PC-3 (cell line): ENCODE results near the gene ZNF740. TPM values are rescaled to one million over a fixed set of nuclear protein-coding genes. Genes with fewer than 3 reads are reported as not detected.

Experiments
- ATAC-seq: fragments of 200-7000 bp; cut with Tn5 transposase; 2 replicates; pipeline ENCODE4 v1.9.1; 2020; ENCODE audit warnings: mild to moderate bottlenecking, moderate library complexity
- BruUV-seq: library from RNA; stranded (reverse); fragments of 400-500 nt; replicated peaks from 2 replicates; lab custom pipeline; 2021; lab: Mats Ljungman, UMichigan
- CTCF ChIA-PET: fragments of 300-600 bp; sonication (Branson Sonifier 250); formaldehyde crosslinking; loops from one replicate; lab custom pipeline; 2022; ENCODE audit warnings: antibody characterized with exemption; lab: Charles Lee
- POLR2A ChIA-PET: fragments of 300-600 bp; sonication (Branson Sonifier 250); formaldehyde crosslinking; loops from one replicate; lab custom pipeline; 2022; ENCODE audit warnings: antibody characterized with exemption; ENCODE audit not compliant: unreplicated experiment; lab: Charles Lee
- DNase-seq: peaks from one replicate; pipeline ENCODE4 v3.0.0-alpha.2; 2015
- H2AFZ ChIP-seq: fragments of 300-600 bp; sonication (generic); 2 replicates; pipeline ENCODE4 v1.6.0; 2016; ENCODE audit warnings: antibody characterized with exemption, low read length
- H3F3A ChIP-seq: fragments of 300-600 bp; sonication (generic); one replicate; pipeline ENCODE4 v1.6.0; 2017; ENCODE audit warnings: antibody characterized with exemption, low read length, control low read depth, mild to moderate bottlenecking; ENCODE audit not compliant: unreplicated experiment
- H3K27ac ChIP-seq: fragments of 300-600 bp; sonication (generic); 2 replicates; pipeline ENCODE4 v1.5.1; 2016; ENCODE audit warnings: mild to moderate bottlenecking, low read length
- H3K27me3 ChIP-seq: fragments of 300-600 bp; sonication (generic); 2 replicates; pipeline ENCODE4 v1.6.1; 2016; ENCODE audit warnings: low read length, mixed read lengths
- H3K36me3 ChIP-seq: fragments of 300-600 bp; sonication (generic); 2 replicates; pipeline ENCODE4 v1.6.1; 2016; ENCODE audit warnings: low read depth, mixed run types, low read length, mixed read lengths
- H3K4me1 ChIP-seq: fragments of 300-600 bp; sonication (generic); 2 replicates; pipeline ENCODE4 v1.5.1; 2016; ENCODE audit warnings: low read length; ENCODE audit not compliant: insufficient read depth
- H3K4me2 ChIP-seq: fragments of 300-600 bp; sonication (generic); 2 replicates; pipeline ENCODE4 v1.6.0; 2016; ENCODE audit warnings: low read length
- H3K4me3 ChIP-seq: fragments of 300-600 bp; sonication (generic); 2 replicates; pipeline ENCODE4 v1.5.1; 2016; ENCODE audit warnings: mild to moderate bottlenecking, low read length, mixed read lengths
- H3K79me2 ChIP-seq: fragments of 300-600 bp; sonication (generic); 2 replicates; pipeline ENCODE4 v1.6.1; 2017; ENCODE audit warnings: low read length, mixed read lengths
- H3K9ac ChIP-seq: fragments of 300-600 bp; sonication (generic); 2 replicates; pipeline ENCODE4 v1.6.0; 2016; ENCODE audit warnings: mild to moderate bottlenecking, low read length
- H3K9me2 ChIP-seq: fragments of 300-600 bp; sonication (generic); replicated peaks from 2 replicates; pipeline ENCODE4 v1.6.1; 2016; ENCODE audit warnings: mixed run types, low read length, mixed read lengths
- H3K9me3 ChIP-seq: fragments of 300-600 bp; sonication (generic); 2 replicates; pipeline ENCODE4 v1.6.1; 2016; ENCODE audit warnings: low read length, mixed read lengths
- H4K20me1 ChIP-seq: fragments of 300-600 bp; sonication (generic); 2 replicates; pipeline ENCODE4 v1.6.1; 2016; ENCODE audit warnings: low read length, mixed read lengths
- EZH2 ChIP-seq: fragments of 300-600 bp; sonication (generic); IDR thresholded peaks from one replicate; pipeline ENCODE4 v1.6.1; 2017; ENCODE audit warnings: antibody characterized with exemption, mild to moderate bottlenecking, low read length; ENCODE audit not compliant: unreplicated experiment
- EZH2phosphoT487 ChIP-seq: fragments of 300-600 bp; sonication (generic); IDR thresholded peaks from 2 replicates; pipeline ENCODE4 v1.6.1; 2018; ENCODE audit warnings: mild to moderate bottlenecking, antibody characterized with exemption, low read length, borderline replicate concordance
- intact Hi-C: fragments of 100-400 bp; cut with micrococcal nuclease; formaldehyde crosslinking; loops from 2 replicates; pipeline ENCODE4 v1.9.0; 2023
- total RNA-seq: library from RNA; depleted of rRNA; stranded (reverse); fragments of >200 nt; gene quantifications from 2 replicates; pipeline ENCODE4 v1.2.3, GENCODE V29; 2014
- TF ChIP-seq, protein P1 (sequence below): fragments of 300-600 bp; sonication (generic); conservative IDR thresholded peaks from 2 replicates; pipeline ENCODE4 v1.5.1; 2017; ENCODE audit warnings: antibody characterized with exemption, low read depth, mild to moderate bottlenecking, low read length

ZNF740 gene
- total RNA-seq, 1 experiment from 2014 or later, result 12.3 TPM

- no peak for DNase-seq
- no peak for ATAC-seq
- no TSS peak for BruUV-seq
- no peaks in the 10 kb centered on the region for H3K79me2 ChIP-seq
- no peak overlapping the region for H3K4me2 ChIP-seq
- POLR2A ChIA-PET, result no interaction called here
- no peak overlapping the region for H3K27ac ChIP-seq
- H3K4me3 ChIP-seq, result no peak overlapping the region
- H3K36me3 ChIP-seq, result no peaks in the 10 kb centered on the region
- no peaks in the 10 kb centered on the region for H3F3A ChIP-seq
- H4K20me1 ChIP-seq, result no peaks in the 10 kb centered on the region
- no peaks in the 10 kb centered on the region for H3K9me3 ChIP-seq
- peaks cover 40% of the 10 kb centered on the region for H3K4me1 ChIP-seq
- TF ChIP-seq EZH2 (no peak), EZH2phosphoT487 (no peak)
- TF ChIP-seq, protein P1, sequence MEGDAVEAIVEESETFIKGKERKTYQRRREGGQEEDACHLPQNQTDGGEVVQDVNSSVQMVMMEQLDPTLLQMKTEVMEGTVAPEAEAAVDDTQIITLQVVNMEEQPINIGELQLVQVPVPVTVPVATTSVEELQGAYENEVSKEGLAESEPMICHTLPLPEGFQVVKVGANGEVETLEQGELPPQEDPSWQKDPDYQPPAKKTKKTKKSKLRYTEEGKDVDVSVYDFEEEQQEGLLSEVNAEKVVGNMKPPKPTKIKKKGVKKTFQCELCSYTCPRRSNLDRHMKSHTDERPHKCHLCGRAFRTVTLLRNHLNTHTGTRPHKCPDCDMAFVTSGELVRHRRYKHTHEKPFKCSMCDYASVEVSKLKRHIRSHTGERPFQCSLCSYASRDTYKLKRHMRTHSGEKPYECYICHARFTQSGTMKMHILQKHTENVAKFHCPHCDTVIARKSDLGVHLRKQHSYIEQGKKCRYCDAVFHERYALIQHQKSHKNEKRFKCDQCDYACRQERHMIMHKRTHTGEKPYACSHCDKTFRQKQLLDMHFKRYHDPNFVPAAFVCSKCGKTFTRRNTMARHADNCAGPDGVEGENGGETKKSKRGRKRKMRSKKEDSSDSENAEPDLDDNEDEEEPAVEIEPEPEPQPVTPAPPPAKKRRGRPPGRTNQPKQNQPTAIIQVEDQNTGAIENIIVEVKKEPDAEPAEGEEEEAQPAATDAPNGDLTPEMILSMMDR, result no peak
- no peaks in the 10 kb centered on the region for H3K9me2 ChIP-seq
- H2AFZ ChIP-seq, result no peak overlapping the region
- CTCF ChIA-PET, result no interaction called here
- intact Hi-C loops, result loop anchor here (10.0 kb wide), 1 partner anchor 105 kb away; no protein-coding TSS in a partner anchor
- H3K27me3 ChIP-seq, result no peaks in the 10 kb centered on the region
- H3K9ac ChIP-seq, result no peak overlapping the region
These were observed 10.9 kb upstream of the ZNF740 start for GRCh38 chr12:53169644-53170043.

GRCh38 chr12:53170215-53170614 is 10.3 kb upstream of the ZNF740 start:
- no peak overlapping the region for H3K27ac ChIP-seq
- no peaks in the 10 kb centered on the region for H3K27me3 ChIP-seq
- no peak overlapping the region for H3K4me2 ChIP-seq
- H3K79me2 ChIP-seq, result no peaks in the 10 kb centered on the region
- peaks cover under 1% of the 10 kb centered on the region for H3F3A ChIP-seq
- no TSS peak for BruUV-seq
- H3K4me1 ChIP-seq, result peaks cover 45% of the 10 kb centered on the region
- no peak overlapping the region for H3K4me3 ChIP-seq
- POLR2A ChIA-PET, result no interaction called here
- no peak for DNase-seq
- H3K9me2 ChIP-seq, result no peaks in the 10 kb centered on the region
- ATAC-seq, result no peak
- H3K9ac ChIP-seq, result no peak overlapping the region
- no peaks in the 10 kb centered on the region for H3K36me3 ChIP-seq
- intact Hi-C loops, result loop anchor here (10.0 kb wide), 1 partner anchor 105 kb away; no protein-coding TSS in a partner anchor
- no peaks in the 10 kb centered on the region for H4K20me1 ChIP-seq
- no peak overlapping the region for H2AFZ ChIP-seq
- TF ChIP-seq, protein P1, result no peak
- TF ChIP-seq EZH2 (no peak), EZH2phosphoT487 (no peak)
- CTCF ChIA-PET, result no interaction called here
- H3K9me3 ChIP-seq, result no peaks in the 10 kb centered on the region

DNA sequence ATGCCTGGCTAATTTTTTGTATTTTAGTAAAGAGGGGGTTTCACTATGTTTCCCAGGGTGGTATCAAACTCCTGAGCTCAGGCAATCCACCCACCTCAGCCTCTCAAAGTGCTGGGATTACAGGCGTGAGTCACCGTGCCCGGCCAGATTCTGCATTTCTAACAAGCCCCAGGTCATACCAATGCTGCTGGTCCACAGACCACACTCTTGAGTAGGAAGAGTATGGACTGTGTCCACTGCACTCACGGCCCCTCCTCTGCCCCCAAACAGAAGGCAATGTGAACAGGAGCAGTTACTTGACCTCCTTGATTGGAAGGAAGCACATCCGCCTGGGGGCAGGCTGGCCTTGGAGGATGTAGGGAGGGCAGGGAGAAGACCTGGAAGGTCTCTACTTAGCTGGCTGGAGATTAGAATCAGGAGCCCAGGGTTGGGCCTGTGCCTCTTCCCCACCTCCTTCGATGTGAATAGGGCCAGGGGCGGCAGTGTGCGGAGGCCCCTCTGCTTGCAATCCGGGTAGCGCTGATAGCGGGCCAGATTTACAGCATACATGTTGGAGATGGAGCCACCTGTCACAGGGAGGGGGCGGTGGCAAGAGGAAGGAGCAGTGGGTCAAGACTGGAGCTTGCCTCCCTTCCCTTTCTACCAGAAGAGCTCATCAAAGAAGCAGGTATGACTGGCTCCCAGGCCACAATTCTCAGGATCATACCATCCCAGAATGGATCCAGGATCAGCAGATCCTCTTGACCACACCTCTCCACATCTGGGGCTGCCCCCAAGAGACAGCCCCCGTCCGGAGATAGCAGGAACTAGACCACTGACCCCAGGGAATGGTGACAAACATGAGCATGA is 9.4 kb upstream of the ZNF740 start:
- peaks cover 7% of the 10 kb centered on the region for H3F3A ChIP-seq
- no peaks in the 10 kb centered on the region for H4K20me1 ChIP-seq
- intact Hi-C loops, result loop anchor here (10.0 kb wide), 1 partner anchor 106 kb away; no protein-coding TSS in a partner anchor
- H3K4me1 ChIP-seq, result peaks cover 52% of the 10 kb centered on the region
- no peak overlapping the region for H3K9ac ChIP-seq
- no peaks in the 10 kb centered on the region for H3K79me2 ChIP-seq
- no peaks in the 10 kb centered on the region for H3K9me2 ChIP-seq
- no peaks in the 10 kb centered on the region for H3K9me3 ChIP-seq
- CTCF ChIA-PET, result no interaction called here
- H3K4me2 ChIP-seq, result no peak overlapping the region
- H3K27me3 ChIP-seq, result no peaks in the 10 kb centered on the region
- no peak overlapping the region for H3K4me3 ChIP-seq
- BruUV-seq, result no TSS peak
- H3K27ac ChIP-seq, result no peak overlapping the region
- POLR2A ChIA-PET, result interaction anchor here (0.5 kb wide), 1 partner anchor 128 kb away, joined by 3 read pairs; no protein-coding TSS in a partner anchor
- TF ChIP-seq EZH2phosphoT487 (no peak), EZH2 (no peak)
- TF ChIP-seq, protein P1, result no peak
- H2AFZ ChIP-seq, result no peak overlapping the region
- no peaks in the 10 kb centered on the region for H3K36me3 ChIP-seq
- DNase-seq (no peak), ATAC-seq (no peak)
